ENCODE data around the gene ADH4. TPM values are rescaled to one million over a fixed set of nuclear protein-coding genes. Genes with fewer than 3 reads are reported as not detected.
"Not testable (repeated sequence)": the region's sequence is repeated elsewhere in the genome, so short reads cannot be mapped to it uniquely, and the experiment has no call there.

Gene ADH4
- not detected for total RNA-seq

- no peak for DNase-seq (ENCODE audit: low spot score in 2 of 2)
- FAIRE-seq: no peak
These were observed at the start of gene ADH4 for GRCh38 chr4:99144070-99144469. TSS of gene ADH4 (minus strand) at chr4:99144297. CDS start at chr4:99144222, 75 bp downstream.

- DNase-seq (ENCODE audit: low spot score in 2 of 2): no peak
- FAIRE-seq: no peak
These were observed 46.2 kb upstream of the ADH4 start for GRCh38 chr4:99190336-99190735.

DNA sequence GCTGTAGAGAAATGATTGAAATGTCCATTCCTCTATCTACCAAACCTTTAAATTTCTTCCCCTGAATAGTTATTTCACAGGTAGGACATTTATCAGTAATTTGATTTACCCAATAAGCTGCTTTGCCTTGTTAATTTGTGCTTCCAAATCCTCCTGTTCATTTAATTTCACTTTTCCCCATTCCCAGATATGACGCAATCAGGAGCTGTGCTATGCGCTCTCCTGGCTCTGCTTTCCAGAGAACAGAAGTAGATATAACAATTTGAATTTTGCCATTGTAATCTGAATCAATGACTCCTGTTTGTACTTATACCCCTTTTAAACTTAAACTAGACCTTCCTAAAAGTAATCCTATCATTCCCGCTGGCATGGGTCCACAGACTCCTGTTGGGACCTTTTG is 45.8 kb upstream of the ADH4 start:
- not testable (repeated sequence) for DNase-seq (ENCODE audit: low spot score in 2 of 2); FAIRE-seq

DNA sequence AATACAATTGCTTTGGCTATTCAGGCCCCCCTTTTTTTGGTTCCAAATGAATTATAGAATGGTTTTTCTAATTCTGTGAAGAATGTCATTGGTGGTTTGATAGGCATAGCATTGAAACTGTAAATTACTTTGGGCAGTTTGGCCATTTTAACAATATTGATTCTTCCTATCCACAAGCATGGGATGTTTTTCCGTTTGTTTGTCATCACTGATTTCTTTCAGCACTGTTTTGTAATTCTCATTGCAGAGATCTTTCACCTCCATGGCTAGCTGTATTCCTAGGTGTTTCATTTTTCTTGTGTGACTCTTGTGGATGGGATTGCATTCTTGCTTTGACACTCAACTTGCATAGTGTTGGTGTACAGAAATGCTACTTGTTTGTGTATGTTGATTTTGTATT is 41.9 kb upstream of the ADH4 start:
- DNase-seq (ENCODE audit: low spot score in 2 of 2) (no peak), FAIRE-seq (no peak)

DNA sequence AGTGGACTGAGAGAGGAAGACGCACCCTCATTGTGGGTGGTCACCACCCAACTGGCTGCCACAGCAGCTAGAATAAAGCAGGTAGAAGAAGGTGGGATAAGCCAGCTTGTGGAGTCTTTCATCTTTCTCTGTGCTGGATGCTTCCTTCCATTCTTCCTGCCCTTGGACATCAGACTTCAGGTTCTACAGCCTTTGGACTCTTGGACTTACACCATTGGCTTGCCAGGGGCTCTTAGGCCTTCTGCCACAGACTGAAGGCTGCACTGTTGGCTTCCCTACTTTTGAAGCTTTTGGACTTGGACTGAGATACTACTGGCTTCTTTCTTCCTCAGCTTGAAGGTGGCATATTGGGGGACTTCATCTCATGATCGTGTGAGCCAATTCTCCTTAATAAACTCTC is 41.5 kb upstream of the ADH4 start:
- DNase-seq (ENCODE audit: low spot score in 2 of 2): no peak
- no peak for FAIRE-seq

GRCh38 chr4:99180382-99181070 is 36.4 kb upstream of the ADH4 start:
- FAIRE-seq: no peak
- DNase-seq (ENCODE audit: low spot score in 2 of 2): no peak

DNA sequence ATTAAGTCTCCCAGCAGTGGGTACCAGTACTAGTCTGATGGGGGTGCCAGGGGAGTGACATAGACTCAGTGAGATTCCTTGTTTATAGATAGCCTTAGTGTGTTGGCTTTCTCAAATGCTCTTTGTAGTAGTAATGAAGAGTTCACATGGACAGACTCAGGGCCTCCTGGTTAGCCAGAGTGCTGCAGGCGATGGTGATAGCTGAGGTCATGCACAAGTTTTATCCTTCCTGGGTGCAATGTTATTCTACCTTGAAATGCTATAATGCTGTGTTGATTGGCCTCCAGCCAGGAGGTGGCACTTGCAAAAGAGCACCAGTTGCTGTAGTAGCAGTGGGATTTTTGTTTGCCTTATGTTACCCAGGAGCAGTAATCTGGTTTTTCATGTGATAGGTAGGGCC is 35.5 kb upstream of the ADH4 start:
- DNase-seq (ENCODE audit: low spot score in 2 of 2) (no peak), FAIRE-seq (no peak)

GRCh38 chr4:99179178-99179577 is 35.1 kb upstream of the ADH4 start:
- FAIRE-seq (no peak), DNase-seq (ENCODE audit: low spot score in 2 of 2) (no peak)

DNA sequence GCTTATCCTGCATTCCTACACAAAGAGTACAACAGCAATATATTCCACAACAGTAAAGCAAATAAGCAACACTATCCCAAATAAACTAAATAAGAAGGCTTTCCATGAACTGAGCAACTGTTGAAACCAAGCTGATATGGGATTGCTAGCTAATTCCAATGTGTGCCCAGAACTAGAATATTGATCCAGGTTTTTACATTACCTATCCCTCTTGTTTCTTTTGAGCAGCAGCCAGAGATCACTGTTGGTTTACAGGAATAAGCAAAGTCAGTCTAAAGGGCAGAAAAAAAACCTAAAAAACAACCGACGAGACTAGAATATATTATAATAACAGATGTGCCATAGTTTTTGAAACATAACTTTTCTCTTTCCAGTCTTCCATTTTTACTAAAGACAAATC is 22.4 kb upstream of the ADH4 start:
- DNase-seq (ENCODE audit: low spot score in 2 of 2) (no peak), FAIRE-seq (no peak)

- FAIRE-seq (no peak), DNase-seq (ENCODE audit: low spot score in 2 of 2) (no peak)
These were observed 21.9 kb upstream of the ADH4 start for GRCh38 chr4:99165978-99166377.

DNA sequence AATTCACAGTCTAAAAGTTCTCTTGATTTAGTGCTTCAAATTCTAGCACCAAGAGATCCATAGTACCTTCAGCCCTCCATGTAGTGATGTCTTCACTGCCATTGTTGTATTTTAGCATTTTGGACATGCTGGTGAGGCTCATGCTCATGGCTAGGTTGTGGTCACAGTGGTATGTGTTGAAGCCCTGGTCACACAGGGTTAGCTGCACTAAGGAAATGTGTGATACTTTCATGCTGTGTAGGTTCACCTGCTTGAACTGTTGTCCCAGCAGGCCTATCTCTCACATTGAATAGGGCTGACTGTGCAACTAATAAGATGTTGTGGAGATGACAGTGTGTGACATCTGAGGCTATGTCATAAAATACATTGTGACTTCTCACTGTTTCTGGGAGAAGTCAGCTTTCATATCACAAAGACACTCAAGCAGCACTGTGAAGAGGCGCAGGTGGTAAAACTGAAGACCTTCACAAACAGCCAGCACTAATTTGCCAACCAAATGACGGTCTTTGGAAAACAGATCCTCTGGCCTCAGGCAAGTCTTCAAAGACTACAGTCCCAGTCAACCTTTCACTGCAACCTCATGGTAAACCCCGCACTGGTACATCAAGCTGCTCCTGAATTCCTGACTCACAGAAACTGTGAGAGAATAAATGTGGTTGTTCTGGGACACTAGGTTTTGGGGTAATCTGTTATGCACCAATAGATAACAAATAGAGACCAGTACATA is 17.4 kb upstream of the ADH4 start:
- FAIRE-seq (no peak), DNase-seq (ENCODE audit: low spot score in 2 of 2) (no peak)

- FAIRE-seq: no peak
These were observed 15.6 kb upstream of the ADH4 start for GRCh38 chr4:99159699-99160098.

DNA sequence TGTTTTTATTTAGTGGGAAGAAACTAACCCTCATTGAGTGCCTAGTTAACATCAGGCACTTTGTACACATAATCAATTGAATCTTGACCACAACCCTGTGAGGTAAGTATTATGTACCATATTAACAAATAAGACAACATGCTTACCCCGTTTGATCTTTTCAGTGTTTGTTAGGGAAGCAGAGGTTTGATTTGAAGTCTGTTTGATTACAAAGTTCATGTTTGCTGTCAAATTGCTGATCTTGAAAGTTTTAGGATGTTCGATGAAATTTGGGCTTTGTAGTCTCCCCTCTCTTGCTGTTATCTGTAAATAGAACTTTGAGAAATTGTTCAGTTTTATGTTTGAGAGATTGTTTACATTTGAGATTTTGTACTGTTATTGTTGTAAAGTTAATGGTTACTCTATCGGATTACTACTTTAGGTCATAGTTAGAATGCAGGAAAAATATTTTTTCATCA is 13.4 kb upstream of the ADH4 start:
- DNase-seq (ENCODE audit: low spot score in 2 of 2): no peak

More at GRCh38 chr4:99159699-99160098, 15.6 kb upstream of the ADH4 start:
- DNase-seq (ENCODE audit: low spot score in 2 of 2): no peak

DNA sequence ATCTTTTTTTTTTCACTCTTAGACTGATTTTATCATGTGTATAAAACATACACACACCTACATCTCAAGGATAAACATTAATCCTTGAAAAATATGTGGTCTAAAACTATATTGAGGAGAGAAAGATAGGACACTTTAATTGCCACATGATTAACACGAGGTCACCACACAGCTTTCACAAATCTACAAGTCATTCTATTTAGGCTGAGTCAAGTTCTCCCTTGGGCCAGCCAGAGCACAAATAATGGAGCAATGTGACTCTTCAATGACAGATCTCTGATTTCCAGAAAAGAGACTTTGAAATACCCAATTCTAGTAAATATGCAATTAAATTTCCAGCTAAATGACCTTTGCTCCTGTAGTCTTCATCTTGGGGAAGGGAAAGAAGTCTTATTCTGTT is 12.9 kb upstream of the ADH4 start:
- FAIRE-seq: no peak

More for the DNA sequence above, 13.4 kb upstream of the ADH4 start:
- FAIRE-seq: no peak

DNA sequence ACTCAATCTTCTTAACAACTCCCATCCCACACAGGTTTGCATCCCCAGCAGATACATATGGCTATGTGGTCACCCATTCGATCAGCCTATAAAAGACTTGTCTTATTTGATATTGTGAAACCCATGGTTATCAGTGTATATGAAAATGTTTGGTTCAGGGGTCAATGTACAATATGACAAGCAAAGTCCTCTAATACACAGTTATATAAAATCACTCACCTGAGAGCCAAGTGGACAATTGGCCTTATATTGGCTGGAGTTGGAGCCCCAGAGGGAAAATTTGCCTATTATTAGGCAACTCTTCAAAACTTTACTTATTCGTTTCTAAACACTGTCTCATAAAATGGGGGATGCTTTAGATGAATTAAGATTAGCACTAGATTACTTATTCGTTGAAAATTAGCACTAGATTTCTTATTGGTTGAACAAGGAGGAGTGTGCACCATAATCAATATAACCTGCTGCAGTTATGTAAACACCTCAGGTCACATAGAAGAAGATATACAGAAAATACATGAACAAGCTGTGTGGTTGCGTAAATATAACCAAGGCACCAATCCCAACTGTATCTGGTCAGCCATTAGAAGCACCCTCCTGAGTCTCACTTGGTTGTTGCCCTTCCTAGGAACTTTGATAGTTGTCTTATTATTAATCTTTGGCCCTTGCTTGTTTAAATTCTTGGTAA is 10.7 kb upstream of the ADH4 start:
- no peak for DNase-seq (ENCODE audit: low spot score in 2 of 2)
- no peak for FAIRE-seq

More for the DNA sequence above, 12.9 kb upstream of the ADH4 start:
- DNase-seq (ENCODE audit: low spot score in 2 of 2): no peak

- FAIRE-seq (no peak), DNase-seq (ENCODE audit: low spot score in 2 of 2) (no peak)
These were observed 7.9 kb upstream of the ADH4 start for GRCh38 chr4:99151995-99152394.

DNA sequence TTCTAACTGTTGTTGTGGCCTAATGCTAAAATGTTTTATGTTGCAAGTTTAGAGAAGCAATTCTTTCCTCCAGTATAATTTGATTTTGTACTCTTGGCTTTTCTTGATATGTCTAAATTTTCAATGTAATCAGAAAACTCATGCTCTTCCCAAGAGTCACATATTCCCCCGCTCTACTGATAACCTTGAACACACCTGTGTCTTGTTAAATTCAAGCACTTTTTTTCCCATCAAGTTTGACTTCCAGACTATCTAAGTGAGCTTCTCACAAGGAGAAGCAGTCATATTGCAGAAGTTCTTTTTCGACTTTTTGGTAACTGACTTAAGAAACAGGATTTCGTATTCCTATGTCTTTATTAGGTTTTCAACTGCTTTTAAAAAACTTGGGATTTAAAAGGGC is 7.4 kb upstream of the ADH4 start:
- DNase-seq (ENCODE audit: low spot score in 2 of 2) (no peak), FAIRE-seq (no peak)

- no peak for DNase-seq (ENCODE audit: low spot score in 2 of 2)
- no peak for FAIRE-seq
These were observed 5.4 kb upstream of the ADH4 start for GRCh38 chr4:99149426-99150019.

GRCh38 chr4:99148550-99148949 is 4.5 kb upstream of the ADH4 start:
- FAIRE-seq (no peak), DNase-seq (ENCODE audit: low spot score in 2 of 2) (no peak)

GRCh38 chr4:99144587-99144986 is 490 bp upstream of the ADH4 start:
- no peak for FAIRE-seq
- no peak for DNase-seq (ENCODE audit: low spot score in 2 of 2)

- FAIRE-seq (no peak), DNase-seq (ENCODE audit: low spot score in 2 of 2) (no peak)
These were observed 7.8 kb downstream of the ADH4 start for GRCh38 chr4:99136329-99136728.
